Activated CD8-positive, alpha-beta T cell treated with anti-CD3 and anti-CD28 coated beads for 36 hours (primary cell): Measurements from ENCODE around the gene IL12RB2. TPM values are rescaled to one million over a fixed set of nuclear protein-coding genes. Genes with fewer than 3 reads are reported as not detected.

Experiments used
- ATAC-seq: fragments of 200-7000 bp; cut with Tn5 transposase; one replicate; pipeline ENCODE4 v1.10.0; 2021; ENCODE audit warnings: mild to moderate bottlenecking, moderate library complexity
- CTCF ChIA-PET: fragments of 350-600 bp; sonication (Branson Sonifier 250); formaldehyde crosslinking; loops from one replicate; lab custom pipeline; 2021; ENCODE audit warnings: antibody characterized with exemption; lab: Charles Lee
- POLR2A ChIA-PET: fragments of 350-600 bp; sonication (Branson Sonifier 250); formaldehyde crosslinking; loops from one replicate; lab custom pipeline; 2021; ENCODE audit warnings: antibody characterized with exemption; lab: Charles Lee
- DNase-seq: peaks from one replicate; pipeline ENCODE4 v3.0.0-alpha.2; 2020
- H3K27ac Mint-ChIP-seq: one replicate; pipeline ENCODE4 v1.8.0; 2021; ENCODE audit warnings: mild to moderate bottlenecking, mixed read lengths
- H3K27me3 Mint-ChIP-seq: one replicate; pipeline ENCODE4 v1.8.0; 2021; ENCODE audit warnings: mixed read lengths
- H3K36me3 Mint-ChIP-seq: one replicate; pipeline ENCODE4 v1.8.0; 2021; ENCODE audit warnings: low read depth, mixed read lengths
- H3K4me1 Mint-ChIP-seq: one replicate; pipeline ENCODE4 v1.8.0; 2021; ENCODE audit warnings: low read depth, mixed read lengths
- H3K4me3 Mint-ChIP-seq: one replicate; pipeline ENCODE4 v1.8.0; 2021; ENCODE audit warnings: mild to moderate bottlenecking, moderate library complexity, mixed read lengths
- H3K9me3 Mint-ChIP-seq: one replicate; pipeline ENCODE4 v1.8.0; 2021; ENCODE audit warnings: mixed read lengths
- intact Hi-C: fragments of 100-400 bp; cut with micrococcal nuclease; formaldehyde crosslinking; loops from one replicate; pipeline ENCODE4 v1.10.0; 2022
- total RNA-seq, 2 experiments: library from RNA; stranded (reverse); gene quantifications; one replicate each; pipeline ENCODE4 v1.2.3, GENCODE V29; 2021
- TF ChIP-seq, protein P1 (sequence below): fragments of 200-600 bp; IDR thresholded peaks from one replicate; pipeline ENCODE4 v1.8.0; 2022; ENCODE audit warnings: antibody characterized with exemption, mild to moderate bottlenecking

The IL12RB2 gene
- total RNA-seq, 2 experiments from 2014 or later = 29.1 to 29.7 TPM

DNA sequence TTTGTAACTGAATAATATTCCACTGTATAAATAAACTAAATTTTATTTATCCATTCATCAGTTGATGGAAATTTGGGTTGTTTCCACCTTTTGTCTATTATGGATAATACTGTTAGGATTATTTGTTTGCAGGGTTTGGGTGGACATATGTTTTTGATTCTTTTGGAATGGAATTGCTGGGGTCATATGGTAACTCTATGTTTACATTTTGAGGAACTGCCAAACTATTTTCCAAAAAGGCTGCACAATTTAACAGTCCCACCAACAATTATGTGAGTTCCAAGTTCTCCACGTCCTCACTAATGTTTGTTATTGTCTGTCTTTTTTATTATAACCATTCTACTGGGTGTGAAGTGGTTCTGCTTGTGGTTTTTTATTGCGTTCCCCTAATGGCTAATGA lies 126.8 kb downstream of the IL12RB2 start:
- Mint-ChIP-seq H3K4me1 (peaks cover 28% of the 10 kb centered on the region), H3K27ac (no peak overlapping the region), H3K36me3 (peaks cover 9% of the 10 kb centered on the region), H3K27me3 (no peaks in the 10 kb centered on the region), H3K4me3 (no peak overlapping the region), H3K9me3 (no peaks in the 10 kb centered on the region)
- POLR2A ChIA-PET = no interaction called here
- intact Hi-C loops = no loop called here
- TF ChIP-seq, protein P1, sequence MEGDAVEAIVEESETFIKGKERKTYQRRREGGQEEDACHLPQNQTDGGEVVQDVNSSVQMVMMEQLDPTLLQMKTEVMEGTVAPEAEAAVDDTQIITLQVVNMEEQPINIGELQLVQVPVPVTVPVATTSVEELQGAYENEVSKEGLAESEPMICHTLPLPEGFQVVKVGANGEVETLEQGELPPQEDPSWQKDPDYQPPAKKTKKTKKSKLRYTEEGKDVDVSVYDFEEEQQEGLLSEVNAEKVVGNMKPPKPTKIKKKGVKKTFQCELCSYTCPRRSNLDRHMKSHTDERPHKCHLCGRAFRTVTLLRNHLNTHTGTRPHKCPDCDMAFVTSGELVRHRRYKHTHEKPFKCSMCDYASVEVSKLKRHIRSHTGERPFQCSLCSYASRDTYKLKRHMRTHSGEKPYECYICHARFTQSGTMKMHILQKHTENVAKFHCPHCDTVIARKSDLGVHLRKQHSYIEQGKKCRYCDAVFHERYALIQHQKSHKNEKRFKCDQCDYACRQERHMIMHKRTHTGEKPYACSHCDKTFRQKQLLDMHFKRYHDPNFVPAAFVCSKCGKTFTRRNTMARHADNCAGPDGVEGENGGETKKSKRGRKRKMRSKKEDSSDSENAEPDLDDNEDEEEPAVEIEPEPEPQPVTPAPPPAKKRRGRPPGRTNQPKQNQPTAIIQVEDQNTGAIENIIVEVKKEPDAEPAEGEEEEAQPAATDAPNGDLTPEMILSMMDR = no peak
- no peak for DNase-seq
- no peak for ATAC-seq
- CTCF ChIA-PET = no interaction called here

DNA sequence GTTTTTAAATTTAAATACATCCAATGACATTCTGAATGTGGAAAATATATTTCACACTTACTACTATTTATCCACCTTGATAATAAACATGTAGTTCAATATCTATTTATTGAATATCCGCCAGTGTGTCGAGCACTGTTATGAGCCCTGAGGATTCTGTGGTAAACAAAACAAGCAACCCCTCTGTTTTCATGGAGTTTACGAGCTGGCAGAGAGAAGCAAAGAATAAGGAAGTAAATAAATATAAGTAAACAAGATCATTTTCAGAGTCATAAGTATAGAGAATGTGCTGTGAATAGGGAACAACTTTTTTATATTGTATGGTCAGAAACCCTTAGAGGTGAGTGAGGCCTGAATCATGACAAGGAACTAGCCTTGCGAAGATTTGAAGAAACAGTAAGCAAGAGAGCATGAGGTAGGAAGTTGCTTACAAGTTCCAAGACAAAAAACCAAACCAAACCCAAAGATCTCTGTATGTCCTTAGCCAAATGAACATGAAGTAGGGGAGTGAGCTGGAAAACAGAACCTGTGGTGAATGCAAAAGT lies 128.9 kb downstream of the IL12RB2 start:
- CTCF ChIA-PET = interaction anchor here (1.3 to 1.9 kb wide), 2 partner anchors 64 to 222 kb away, joined by 3 to 7 read pairs; no protein-coding TSS in a partner anchor
- H3K4me3 Mint-ChIP-seq = no peak overlapping the region

DNA sequence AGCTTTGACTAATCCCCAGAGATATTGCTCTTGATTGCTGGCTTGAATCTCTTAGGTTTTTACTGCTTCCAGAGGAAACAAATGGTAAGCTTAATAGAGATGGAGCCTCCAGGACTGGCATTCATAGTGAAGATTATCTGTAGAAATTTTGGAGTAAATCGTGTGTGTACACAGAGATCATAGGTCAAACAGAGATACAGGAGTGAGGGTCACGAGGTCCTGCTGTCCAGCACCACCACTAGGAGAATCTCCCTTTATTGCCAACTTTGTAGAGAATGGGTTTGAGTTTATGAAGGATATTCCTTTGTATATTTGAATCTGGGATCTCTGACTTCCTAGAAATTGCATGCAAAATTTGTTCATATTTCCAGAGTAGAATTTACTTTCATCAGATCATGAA lies 130.3 kb downstream of the IL12RB2 start:
- ChIA-PET CTCF (interaction anchor here (0.6 to 1.9 kb wide), 2 partner anchors 224 to 418 kb away, joined by 3 to 7 read pairs; no protein-coding TSS in a partner anchor), POLR2A (interaction anchor here (1.4 kb wide), 1 partner anchor 9 kb away, joined by 5 read pairs; no protein-coding TSS in a partner anchor)
- intact Hi-C loops = no loop called here
- Mint-ChIP-seq H3K9me3 (no peaks in the 10 kb centered on the region), H3K36me3 (no peaks in the 10 kb centered on the region), H3K4me3 (no peak overlapping the region), H3K4me1 (peaks cover 33% of the 10 kb centered on the region), H3K27ac (no peak overlapping the region), H3K27me3 (no peaks in the 10 kb centered on the region)
- DNase-seq = no peak
- TF ChIP-seq, protein P1 = no peak
- no peak for ATAC-seq

More for the DNA sequence above, 128.9 kb downstream of the IL12RB2 start:
- ATAC-seq (no peak), DNase-seq (no peak)
- H3K4me1 Mint-ChIP-seq = peaks cover 35% of the 10 kb centered on the region
- POLR2A ChIA-PET = interaction anchor here (0.6 to 1.4 kb wide), 3 partner anchors 8 to 53 kb away, joined by 3 to 5 read pairs (median 4); no protein-coding TSS in a partner anchor
- TF ChIP-seq, protein P1 = no peak
- H3K9me3 Mint-ChIP-seq = no peaks in the 10 kb centered on the region
- no peaks in the 10 kb centered on the region for H3K36me3 Mint-ChIP-seq
- intact Hi-C loops = no loop called here
- H3K27ac Mint-ChIP-seq = no peak overlapping the region
- no peaks in the 10 kb centered on the region for H3K27me3 Mint-ChIP-seq

DNA sequence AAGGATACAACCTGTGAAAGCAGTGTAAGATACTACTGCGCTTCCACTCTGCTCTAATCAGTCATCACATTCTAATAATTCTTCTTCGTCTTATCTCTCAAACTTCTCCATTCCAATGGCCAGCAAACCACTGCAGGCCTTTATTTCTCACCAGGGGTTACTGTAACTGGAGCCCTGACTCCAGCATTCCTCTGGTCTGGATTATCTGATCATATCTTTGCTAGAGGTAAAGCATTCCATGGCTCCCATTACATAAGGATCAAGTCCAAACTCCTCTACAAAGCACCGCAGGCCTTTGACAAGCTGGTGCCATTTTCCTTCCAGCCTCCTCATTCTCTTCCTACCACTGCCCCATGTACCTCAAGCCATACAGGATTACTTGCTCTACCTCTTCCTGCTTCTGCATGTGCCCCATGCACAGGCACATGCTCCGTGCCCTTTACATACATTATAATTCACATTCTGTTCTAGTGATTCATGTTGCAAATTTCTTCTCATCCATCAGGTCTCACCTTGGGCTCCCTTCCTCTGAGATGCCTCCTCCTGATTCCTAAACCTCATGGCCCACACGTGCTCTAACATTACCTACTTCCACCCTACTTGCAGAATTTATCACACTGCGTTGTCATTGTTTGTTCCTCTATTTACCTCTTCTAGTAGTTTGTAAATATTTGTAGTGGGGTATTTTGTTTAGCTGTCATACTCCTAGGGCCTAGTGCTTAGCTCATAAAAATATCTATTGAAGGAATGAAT lies 131.8 kb downstream of the IL12RB2 start:
- H3K27me3 Mint-ChIP-seq = no peaks in the 10 kb centered on the region
- no peak for ATAC-seq
- no peak overlapping the region for H3K27ac Mint-ChIP-seq
- no peak for DNase-seq
- H3K4me3 Mint-ChIP-seq = no peak overlapping the region
- POLR2A ChIA-PET = interaction anchor here (0.7 to 1.0 kb wide), 2 partner anchors 9 to 10 kb away, joined by 3 read pairs; partner anchors contain the start of gene SERBP1
- CTCF ChIA-PET = no interaction called here
- peaks cover 20% of the 10 kb centered on the region for H3K4me1 Mint-ChIP-seq
- H3K36me3 Mint-ChIP-seq = no peaks in the 10 kb centered on the region
- no peaks in the 10 kb centered on the region for H3K9me3 Mint-ChIP-seq
- intact Hi-C loops = no loop called here
- TF ChIP-seq, protein P1 = no peak

DNA sequence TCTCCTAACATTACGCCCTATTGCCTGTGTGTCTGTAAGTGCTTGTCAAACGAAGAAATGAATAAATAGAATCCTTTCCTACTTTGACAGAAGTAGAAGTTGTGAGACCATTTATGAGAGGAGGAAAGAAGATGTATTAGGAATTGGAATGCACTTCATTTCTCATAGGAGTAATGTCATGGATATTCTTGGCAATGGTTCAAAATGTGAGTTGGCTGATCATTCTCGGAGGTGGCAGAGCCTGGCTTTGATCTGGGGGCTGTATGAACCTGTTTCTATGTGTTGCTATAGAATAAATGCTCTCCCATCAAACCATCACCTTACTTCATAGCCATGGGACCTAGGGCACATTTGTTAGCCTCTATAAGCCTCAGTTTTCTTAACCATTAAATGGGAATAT lies 132.7 kb downstream of the IL12RB2 start:
- TF ChIP-seq, protein P1 = no peak

More for the DNA sequence above, 132.7 kb downstream of the IL12RB2 start:
- H3K9me3 Mint-ChIP-seq = no peaks in the 10 kb centered on the region
- ChIA-PET CTCF (interaction anchor here (1.0 to 2.3 kb wide), 3 partner anchors 9 to 184 kb away, joined by 3 to 11 read pairs (median 3); no protein-coding TSS in a partner anchor), POLR2A (interaction anchor here (2.4 kb wide), 1 partner anchor 10 kb away, joined by 27 read pairs; the partner anchor contains the start of gene SERBP1)
- no peak overlapping the region for H3K27ac Mint-ChIP-seq
- intact Hi-C loops = no loop called here
- DNase-seq (no peak), ATAC-seq (no peak)
- no peak overlapping the region for H3K4me3 Mint-ChIP-seq
- H3K4me1 Mint-ChIP-seq = peaks cover 16% of the 10 kb centered on the region
- H3K27me3 Mint-ChIP-seq = no peaks in the 10 kb centered on the region
- H3K36me3 Mint-ChIP-seq = no peaks in the 10 kb centered on the region
